ENCODE measurements around the gene RERE.
"Not testable (repeated sequence)": the region's sequence is repeated elsewhere in the genome, so short reads cannot be mapped to it uniquely, and the experiment has no call there.

The RERE gene

DNA sequence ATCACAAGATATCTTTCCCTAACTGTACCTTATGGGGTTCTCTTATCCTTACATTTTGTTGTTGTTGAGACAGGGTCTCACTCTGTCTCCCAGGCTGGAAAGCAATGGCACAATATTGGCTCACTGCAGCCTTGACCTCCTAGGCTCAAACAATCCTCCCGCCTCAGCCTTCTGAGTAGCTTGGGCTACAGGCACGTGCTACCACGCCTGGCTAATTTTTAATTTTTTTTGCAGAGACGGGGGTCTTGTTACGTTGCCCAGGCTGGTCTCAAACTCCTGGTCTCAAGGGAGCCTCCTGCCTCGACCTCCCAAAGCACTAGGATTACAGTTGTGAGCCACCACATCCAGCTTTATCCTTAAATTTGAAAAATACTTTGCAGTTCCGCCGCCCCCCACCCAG is 10.4 kb downstream of the RERE start:
- DNase-seq (ENCODE audit: low read depth in 2 of 2) = no peak

DNA sequence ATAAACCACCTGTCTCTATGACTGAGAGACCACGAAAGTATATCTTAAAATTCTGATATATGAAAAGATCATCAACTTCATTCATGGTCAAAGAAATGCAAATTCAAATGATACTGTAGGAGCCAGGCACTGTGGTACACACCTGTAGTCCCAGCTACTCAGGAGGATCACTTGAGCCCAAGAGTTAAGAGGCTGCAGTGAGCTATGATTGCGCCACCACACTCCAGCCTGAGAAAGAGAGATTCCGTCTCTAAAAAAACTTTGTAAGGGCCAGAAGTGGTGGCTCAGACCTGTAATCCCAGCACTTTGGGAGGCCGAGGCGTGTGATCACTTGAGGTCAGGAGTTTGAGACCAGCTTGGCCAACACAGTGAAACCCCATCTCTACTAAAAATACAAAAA is 17.0 kb downstream of the RERE start:
- no peak for DNase-seq (ENCODE audit: low read depth in 2 of 2)

DNA sequence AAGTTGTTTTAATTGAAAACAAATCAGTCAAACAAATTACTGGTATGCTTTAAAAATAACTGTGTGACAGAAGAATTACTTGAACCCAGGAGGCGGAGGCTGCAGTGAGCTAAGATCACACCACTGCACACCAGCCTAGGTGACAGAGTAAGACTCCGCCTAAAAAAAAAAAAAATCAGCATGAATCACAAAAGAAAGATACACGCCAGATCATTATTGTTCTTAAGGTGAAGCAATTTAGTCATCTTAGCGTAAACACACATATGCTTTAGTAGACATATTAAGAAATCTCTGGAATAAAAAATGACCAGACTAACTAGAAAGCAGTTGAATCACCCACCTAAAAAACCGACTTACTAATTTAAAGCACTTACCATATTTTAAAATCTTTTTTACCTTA is 20.2 kb downstream of the RERE start:
- DNase-seq (ENCODE audit: low read depth in 2 of 2) = no peak

DNA sequence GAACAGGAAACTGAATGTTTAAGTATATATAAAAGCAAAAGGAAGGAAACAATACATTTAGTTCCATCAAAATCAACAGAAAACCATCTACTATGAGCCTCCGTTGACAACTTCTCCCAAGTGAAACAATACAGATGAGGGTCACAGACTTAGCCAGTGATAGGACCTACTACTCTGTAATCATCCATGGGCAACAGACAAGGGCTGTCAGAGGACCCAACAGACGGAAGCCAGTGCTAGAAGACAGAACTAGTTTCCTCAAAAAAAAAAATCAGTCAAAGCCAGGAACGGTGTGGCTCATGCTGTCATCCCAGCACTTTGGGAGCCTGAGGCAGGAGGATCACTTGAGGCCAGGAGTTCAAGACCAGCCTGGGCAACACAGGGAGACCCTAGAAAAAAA is 20.6 kb downstream of the RERE start:
- DNase-seq (ENCODE audit: low read depth in 2 of 2) = no peak

DNA sequence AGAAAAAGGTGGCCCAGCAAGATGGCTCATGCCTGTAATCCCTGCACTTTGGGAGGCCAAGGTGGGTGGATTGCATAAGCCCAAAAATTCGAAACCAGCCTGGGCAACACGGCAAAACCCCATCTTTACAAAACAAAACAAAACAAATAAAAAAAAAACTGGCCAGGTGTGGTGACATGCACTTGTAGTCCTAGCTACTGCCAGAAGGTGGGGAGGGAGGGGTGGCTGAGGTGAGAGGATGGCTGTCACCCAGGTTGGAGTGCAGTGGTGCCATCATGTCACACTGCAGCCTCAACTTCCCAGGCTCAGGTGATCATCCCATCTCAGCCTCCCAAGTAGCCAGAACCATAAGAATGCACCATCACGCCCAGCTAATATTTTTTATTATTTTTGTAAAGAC is 22.8 kb downstream of the RERE start:
- no peak for DNase-seq (ENCODE audit: low read depth in 2 of 2)

DNA sequence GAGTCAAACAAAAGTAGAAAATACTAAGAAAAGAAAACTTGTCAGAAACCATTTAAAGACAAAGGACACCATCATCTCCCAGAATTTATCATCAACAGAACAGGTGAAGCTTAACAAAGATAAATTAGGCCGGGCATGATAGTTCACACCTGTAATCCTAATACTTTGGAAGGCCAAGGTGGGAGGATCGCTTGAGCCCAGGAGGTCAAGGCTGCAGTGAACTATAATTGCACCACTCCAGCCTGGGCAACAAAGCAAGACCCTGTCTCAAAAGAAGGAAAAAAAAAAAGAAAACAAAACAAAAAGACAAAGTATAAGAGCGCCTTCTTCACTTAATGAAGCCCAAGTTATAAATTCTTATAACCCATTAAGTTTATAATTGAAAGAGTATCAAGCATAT is 25.6 kb downstream of the RERE start:
- DNase-seq (ENCODE audit: low read depth in 2 of 2) = no peak

DNA sequence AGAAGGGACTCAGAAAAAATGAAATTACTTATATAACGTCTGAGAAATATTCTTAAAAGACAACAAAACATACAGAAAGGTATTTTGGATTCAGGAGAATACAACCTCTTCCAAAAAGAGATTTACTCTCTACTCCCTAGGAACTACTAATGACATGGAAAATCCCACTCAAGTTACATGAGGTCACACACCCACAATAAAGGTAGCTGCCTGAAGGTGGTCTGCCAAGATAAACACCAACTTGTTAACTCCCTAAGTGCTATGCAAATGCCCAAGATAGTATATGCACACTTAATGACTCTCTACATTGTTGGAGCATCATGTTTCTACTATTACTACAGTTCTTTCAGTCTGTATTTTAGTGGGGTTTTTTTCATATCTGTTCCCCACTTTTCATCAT is 26.5 kb downstream of the RERE start:
- no peak for DNase-seq (ENCODE audit: low read depth in 2 of 2)

DNA sequence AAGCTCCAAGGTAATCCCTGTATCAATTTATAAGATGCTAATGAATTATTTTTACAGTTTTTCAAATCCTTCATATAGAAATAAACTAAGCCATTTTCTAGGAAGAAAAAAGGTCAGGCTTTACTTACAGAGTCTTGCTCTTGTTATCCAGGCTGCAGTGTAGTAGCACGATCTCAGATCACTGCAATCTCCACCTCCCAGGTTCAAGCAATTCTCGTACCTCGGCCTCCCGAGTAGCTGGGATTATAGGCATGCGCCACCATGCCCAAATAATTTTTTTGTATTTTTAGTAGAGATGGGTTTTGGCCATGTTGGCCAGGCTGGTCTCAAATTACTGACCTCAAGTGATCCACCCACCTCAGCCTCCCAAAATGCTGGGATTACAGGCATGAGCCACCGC is 27.0 kb downstream of the RERE start:
- DNase-seq (ENCODE audit: low read depth in 2 of 2) = no peak

DNA sequence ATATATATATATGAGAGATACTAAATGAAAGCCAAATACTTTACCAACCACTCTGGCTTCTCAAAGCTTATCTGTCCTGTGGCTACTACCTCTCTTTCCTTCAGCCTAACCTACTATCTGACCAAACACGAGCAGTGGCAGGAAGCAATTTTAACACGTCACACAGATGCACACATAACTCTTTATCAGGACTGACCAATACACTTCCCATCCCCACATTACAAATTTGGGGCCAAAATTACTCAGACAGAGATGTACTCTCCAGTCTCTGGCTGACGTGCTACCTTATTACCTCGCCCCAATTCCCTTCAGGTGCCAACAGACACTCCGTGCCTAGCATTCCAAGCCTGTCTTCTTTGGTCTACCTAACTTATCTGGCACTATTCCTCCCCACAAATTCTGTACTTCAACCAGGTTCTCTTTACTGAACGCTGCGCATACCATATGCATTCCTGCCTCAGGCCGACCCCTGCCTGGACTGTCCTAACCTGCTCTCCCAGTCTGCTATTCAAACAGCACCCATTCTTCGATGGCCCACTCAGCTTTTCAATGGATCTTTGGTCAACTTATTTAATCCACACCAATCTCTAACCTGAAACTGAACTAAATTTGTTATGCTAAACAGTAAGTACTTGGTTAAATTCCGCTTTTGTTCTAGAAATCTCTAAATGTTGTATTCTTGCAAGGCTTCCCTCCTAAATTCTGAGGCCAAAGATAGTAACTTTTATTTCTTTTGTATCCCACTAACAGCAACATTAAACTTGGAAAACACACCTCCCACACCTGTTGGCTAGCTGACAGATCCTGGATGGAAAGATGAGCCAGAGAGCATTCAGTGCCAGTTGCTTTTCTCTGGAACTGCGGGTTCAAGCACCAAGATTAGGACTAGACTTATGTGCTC is 27.9 kb downstream of the RERE start:
- no peak for DNase-seq (ENCODE audit: low read depth in 2 of 2)

DNA sequence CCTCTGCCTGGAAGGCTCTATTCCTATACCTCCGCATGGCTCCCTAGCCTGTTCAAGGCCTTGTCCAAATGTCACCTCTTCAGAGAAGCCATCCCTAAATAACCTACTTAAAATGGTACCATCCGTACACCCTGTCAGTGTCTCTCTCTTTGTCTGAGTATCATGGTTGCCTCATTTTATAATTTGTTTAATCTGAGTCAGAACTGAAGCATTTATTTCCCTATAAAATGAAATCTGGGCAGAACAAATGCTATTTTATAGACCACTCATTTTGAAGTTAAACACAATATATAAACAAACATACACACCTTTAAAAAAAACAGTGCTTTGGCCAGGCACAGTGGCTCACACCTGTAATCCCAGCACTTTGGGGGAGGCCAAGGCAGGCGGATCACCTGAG is 30.2 kb downstream of the RERE start:
- DNase-seq (ENCODE audit: low read depth in 2 of 2) = no peak

DNA sequence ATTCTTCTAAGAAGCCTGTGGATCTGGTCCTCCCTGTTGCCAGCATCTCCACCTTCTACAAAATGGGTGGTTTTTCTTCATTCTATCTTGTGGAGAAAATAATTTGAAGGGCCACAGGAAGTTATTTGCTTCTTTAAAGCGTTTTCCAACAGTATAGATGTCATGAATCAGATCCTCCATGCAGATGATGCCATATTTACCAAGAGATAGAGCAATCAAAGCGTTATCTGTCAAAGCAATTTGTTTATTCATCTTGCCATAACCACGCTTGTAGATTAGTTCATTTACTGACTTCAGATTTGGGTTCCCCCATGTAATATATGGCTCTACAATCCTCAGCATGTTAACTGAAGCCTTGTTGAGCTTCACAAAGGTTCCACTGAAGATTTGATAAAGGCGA is 31.2 kb downstream of the RERE start:
- not testable (repeated sequence) for DNase-seq (ENCODE audit: low read depth in 2 of 2)

DNA sequence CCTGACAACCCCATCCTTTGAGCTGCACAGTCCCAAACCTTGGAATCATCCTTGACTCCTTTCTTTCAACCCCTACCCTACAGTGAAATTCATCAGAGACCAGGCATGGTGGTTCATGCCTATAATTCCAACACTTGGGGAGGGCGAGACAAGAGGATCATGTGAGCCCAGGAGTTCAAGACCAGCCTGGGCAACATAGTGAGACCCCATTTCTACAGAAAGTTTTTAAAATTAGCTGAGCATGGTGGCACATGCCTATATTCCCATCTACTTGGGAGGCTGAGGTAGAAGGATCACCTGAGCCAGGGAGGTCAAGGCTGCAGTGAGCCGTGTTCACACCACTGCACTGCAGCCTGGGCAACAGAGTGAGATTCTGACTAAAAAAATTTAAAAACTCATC is 34.5 kb downstream of the RERE start:
- DNase-seq (ENCODE audit: low read depth in 2 of 2) = no peak

DNA sequence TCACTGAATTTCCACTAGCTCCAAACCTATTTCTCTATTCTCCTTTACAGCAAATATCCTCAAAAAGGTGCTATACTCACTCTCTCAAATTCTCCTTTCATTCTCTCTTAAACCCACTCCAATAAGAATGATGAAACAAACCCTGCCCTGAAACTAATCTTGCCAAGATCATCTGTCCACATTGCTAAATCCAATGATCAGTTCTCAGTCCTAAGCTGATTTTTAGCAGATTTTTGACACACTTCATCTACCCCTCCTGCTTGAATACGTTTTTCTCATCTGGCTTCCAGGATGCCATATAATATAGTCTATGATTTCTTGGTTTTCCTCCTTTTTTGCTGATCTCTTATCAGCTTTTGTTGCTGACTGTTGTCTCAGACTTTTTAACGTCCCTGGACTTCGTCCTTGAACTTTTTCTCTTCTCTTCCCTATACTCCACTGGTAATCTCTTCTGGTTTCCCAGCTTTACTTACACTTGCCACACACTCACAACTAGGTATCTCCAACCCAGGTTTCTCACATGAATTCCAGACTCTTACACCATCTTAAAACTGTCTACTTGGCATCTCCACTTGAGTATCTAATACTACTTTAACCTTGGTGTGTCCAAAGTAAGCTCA is 35.3 kb downstream of the RERE start:
- DNase-seq (ENCODE audit: low read depth in 2 of 2) = no peak

DNA sequence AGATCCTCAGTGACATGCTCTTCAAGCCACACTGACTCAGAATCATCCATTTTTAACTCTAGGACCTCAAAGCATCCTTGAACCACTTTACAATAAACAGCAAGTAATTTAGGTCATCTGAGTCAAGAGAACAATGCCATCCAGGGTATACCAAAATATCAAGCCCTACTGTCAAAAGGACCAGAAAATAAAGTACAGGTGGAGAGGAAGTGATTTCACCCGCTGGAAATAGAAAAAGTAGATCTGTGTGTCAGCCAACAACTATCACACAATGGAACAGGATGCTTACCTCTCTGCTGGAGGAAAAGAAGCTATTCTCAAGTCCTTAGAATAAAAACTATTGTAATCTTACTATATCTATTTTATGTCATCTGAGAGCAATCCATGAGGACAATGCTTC is 37.0 kb downstream of the RERE start:
- DNase-seq (ENCODE audit: low read depth in 2 of 2) = no peak

DNA sequence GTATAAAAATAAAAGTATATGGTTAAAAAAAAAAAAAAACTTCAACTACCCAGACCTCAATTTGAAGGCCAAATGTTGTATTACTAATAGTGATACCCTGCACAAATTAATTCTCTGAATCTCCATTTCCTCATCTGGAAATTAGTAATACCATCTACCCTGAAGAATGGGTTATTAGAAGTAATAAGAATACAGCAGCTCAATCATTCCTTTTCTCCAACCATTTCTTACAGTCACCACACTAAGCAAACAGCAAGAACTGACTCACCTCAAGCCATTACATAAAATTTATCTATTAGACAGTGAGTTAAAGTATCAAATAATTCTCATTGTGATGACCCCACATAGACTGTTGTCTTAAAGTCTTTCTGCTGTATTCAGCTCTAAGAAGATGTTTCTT is 39.6 kb downstream of the RERE start:
- DNase-seq (ENCODE audit: low read depth in 2 of 2) = no peak

DNA sequence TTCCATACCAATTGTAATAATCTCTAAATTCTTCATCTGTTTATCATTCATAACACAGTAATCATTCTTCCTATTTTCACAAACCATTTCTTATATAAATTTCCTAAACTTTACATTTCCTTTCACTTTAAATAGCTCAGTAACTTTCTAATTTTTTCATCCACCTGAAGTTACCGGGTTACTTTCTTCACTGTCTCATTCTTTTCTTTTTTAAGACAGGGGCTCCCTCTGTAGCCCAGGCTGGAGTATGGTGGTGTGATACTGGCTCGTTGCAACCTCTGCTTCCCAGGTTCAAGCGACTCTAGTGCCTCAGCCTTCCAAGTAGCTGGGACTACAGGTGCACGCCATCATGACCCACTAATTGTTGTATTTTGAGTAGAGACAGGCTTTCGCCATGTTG is 41.3 kb downstream of the RERE start:
- DNase-seq (ENCODE audit: low read depth in 2 of 2) = no peak

DNA sequence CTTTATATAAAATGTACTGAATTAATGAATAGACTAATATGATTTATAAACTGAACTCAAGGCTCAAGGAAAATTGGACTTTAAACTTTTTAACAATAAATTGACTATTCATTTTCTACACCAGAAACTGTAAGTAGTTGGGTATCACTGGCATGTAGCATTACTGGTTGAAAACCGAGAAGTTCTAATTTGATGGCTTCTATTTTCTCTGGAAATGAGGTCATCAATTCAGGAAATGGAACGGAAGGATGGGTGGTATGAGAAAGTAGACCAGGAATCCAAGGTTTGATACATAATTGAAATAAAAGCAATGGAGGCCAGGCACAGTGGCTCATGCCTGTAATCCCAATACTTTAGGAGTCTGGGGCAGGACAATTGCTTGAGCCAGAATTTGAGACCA is 50.4 kb downstream of the RERE start:
- DNase-seq (ENCODE audit: low read depth in 2 of 2) = no peak

DNA sequence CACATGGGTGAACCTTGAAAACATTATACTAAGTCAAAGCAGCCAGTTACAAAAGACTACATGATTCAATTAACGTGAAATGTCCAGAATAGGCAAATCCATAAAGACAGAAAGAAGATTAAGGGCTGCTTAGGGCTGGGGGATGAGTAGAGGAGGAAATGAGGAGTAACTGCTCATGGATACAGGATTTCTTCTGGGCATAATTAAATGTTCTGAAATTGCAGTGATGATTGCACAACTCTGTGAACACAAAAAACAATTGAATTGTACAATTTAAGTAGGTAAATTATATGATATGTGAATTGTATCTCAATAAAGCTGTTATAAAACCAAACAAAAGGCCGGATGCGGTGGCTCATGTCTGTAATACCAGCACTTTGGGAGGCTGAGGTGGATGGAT is 52.2 kb downstream of the RERE start:
- DNase-seq (ENCODE audit: low read depth in 2 of 2) = no peak

DNA sequence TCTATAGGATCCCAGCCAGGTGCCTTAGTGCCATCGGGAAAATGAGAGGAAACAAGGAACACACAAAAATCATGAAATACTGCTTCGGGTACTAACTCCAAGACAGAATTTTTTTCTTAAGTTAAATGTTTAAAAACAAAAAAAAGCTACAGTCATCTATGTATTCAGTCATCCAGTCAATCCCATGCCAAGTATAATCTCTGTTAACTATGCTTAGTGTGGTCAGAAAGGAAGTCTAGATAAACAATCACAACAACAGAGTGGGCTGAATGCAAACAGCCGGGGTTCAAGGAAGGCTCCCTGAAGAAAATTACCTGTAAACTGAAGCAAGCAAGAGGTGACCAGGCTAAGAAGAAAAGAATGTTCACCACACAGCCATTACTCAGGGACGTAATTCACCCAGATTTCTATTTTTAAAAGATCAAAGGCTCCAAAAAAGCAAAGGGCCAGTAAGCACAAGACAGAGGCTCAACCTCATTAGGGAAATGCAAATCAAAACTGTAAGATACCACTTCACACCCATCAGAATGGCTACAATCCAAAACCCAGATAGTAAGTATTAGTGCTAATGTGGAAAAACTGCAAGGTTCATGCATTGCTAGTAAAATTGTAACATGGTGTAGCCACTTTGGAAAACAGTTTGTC is 53.0 kb downstream of the RERE start:
- DNase-seq (ENCODE audit: low read depth in 2 of 2) = no peak

DNA sequence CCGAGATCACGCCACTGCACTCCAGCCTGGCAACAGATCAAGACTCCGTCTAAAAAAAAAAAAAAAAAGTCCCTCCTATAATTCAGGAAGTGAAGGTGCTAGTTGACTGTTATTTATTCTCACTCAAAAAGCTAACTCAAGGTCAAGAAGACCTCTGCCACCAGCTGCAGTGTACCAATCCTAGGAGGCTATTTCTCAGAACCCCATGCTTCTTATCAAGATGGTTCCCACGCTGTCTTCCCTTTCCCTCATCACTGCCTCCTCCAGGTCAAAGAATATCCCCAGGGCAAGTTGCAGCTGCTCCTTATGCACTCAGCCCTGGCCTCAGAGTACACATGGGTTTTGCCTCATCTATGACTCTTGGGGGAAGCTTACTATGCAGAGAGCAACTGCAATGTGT is 53.6 kb downstream of the RERE start:
- no peak for DNase-seq (ENCODE audit: low read depth in 2 of 2)

DNA sequence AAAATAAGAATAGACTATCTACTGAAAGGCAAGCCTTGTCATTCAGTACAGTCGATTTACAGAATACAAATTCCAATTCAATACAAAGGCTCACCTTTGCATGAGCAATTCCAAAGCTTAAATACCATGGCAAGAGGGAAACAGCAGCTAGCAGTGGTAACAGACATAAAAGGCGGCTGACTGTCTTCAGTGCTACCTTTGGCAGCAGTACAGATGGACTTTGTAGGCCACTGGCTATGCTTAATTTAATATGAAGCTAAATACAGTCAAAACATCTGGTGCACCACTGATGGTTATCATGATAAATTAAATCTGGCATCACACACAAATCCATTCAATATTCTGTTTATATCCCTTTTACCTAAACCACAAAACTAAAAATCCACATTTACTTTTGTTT is 62.4 kb downstream of the RERE start:
- DNase-seq (ENCODE audit: low read depth in 2 of 2) = no peak

DNA sequence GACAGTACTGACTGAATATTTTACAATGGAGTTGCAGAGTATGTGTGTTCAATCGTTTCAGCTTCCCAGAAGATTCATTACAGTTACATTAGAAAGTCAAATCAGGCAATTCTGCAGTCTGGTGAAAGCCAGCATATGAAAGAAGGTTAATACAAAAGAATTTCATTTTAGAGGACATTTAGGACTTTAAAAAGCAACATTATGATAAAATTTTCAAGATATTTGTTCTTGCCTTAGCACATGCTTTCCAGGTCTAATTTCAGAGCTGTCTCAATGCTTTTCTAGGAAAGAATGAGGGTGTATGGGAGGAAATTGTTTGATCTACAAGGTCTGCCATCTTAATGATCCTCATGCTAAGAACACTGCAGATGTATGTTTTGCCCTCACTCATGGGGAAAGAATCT is 63.2 kb downstream of the RERE start:
- DNase-seq (ENCODE audit: low read depth in 2 of 2) = no peak

DNA sequence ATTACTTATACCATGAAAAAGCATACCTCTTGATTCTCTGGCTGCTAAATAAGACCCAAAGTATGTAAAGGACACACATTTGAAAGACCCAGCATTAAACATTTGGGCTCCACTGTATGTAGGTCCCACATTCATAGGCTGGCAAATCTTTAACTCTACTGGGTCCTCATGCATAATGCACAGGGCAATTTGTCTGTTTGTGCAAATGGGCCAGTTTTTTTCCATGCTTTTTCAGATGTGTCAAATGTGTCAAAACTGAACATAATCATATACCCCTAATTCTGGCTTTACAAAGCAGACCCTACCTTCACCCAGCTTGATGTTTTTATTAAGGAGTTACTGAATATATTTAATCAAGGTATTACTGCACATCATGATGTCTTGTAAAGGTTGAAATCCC is 63.7 kb downstream of the RERE start:
- DNase-seq (ENCODE audit: low read depth in 2 of 2) = no peak

Measured in stimulated activated CD8-positive, alpha-beta memory T cell treated with anti-CD3 and anti-CD28 coated beads, Interleukin-15, amount 100 ng/mL, for 48 hours (primary cell).